Epithelial cell of esophagus (primary cell): ENCODE measurements around the gene CDC20.
A peak's percentile ranks its signal among the peaks of the same experiment; 100 is the strongest.

Source experiments
- DNase-seq: peaks from one replicate; pipeline ENCODE4 v3.0.0; 2010; ENCODE audit warnings: low read depth
- H3K4me3 ChIP-seq: 2 replicates; pipeline ENCODE4 v1.5.1; 2011; ENCODE audit warnings: mild to moderate bottlenecking, low read length, control low read depth
- TF ChIP-seq, protein P1 (sequence below): IDR thresholded peaks from 2 replicates; pipeline ENCODE4 v1.5.1; 2011; ENCODE audit warnings: low read depth, mild to moderate bottlenecking, low read length, control low read depth, inconsistent platforms; ENCODE audit not compliant: insufficient read depth; ENCODE audit errors: missing control alignments

Gene CDC20

DNA sequence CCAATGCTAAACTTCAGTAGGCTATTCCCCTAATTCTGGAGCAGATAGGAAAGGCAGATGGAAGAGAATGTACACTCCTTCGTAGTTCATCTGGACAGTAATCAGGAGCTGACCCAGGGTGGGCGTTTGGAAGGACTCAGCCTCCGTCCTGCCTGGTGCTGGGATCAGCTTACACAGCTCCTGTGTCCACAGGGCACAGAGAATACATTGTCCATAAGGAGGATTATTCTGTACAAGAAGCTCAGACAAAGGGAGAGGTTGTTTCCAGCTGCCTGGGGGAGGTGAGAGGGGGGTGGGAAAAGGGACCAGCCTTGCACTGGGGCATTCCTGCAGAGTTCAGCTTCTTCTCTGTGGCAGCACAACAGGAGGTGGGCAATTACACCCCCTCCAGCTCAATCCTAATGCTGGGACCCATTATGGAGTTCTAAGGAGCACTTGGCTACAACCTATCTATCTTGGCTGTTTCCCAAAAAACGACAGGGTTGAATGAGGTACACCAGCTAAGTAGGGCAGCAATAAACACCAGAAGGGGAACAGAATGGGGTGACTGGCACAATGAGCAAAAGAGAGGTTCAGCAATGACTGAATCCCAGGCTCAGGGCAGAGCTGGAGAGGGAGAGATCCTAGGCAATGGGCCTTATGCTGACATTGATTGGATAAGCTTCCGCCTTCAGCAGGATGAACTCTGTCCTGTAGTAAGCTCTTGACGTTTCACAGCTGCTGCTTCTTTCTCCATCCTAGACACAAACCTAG is 23.4 kb downstream of the CDC20 start:
- TF ChIP-seq, protein P1, sequence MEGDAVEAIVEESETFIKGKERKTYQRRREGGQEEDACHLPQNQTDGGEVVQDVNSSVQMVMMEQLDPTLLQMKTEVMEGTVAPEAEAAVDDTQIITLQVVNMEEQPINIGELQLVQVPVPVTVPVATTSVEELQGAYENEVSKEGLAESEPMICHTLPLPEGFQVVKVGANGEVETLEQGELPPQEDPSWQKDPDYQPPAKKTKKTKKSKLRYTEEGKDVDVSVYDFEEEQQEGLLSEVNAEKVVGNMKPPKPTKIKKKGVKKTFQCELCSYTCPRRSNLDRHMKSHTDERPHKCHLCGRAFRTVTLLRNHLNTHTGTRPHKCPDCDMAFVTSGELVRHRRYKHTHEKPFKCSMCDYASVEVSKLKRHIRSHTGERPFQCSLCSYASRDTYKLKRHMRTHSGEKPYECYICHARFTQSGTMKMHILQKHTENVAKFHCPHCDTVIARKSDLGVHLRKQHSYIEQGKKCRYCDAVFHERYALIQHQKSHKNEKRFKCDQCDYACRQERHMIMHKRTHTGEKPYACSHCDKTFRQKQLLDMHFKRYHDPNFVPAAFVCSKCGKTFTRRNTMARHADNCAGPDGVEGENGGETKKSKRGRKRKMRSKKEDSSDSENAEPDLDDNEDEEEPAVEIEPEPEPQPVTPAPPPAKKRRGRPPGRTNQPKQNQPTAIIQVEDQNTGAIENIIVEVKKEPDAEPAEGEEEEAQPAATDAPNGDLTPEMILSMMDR, result no peak
- DNase-seq, result no peak
- no peak overlapping the region for H3K4me3 ChIP-seq

DNA sequence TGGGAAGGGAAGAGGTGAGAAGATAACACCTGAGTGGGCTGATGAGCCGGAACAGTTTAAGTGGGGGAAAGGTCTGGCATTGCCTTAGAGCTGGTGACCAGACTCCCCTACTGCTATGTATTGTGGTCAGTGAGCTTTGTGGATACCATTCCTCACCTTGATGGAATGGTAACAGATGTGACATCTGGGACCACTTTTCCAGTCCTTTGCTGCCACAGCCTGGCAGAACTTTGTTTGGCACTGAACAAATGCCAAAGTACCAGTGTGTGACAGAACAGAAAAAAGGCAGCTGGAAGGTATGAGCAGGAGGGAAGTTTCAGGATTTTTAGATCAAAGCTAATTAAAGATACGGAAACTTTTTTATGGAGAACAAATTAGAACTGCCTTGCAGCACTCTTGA is 24.7 kb downstream of the CDC20 start:
- no peak for DNase-seq
- H3K4me3 ChIP-seq, result no peak overlapping the region
- TF ChIP-seq, protein P1, result peak; percentile 24

DNA sequence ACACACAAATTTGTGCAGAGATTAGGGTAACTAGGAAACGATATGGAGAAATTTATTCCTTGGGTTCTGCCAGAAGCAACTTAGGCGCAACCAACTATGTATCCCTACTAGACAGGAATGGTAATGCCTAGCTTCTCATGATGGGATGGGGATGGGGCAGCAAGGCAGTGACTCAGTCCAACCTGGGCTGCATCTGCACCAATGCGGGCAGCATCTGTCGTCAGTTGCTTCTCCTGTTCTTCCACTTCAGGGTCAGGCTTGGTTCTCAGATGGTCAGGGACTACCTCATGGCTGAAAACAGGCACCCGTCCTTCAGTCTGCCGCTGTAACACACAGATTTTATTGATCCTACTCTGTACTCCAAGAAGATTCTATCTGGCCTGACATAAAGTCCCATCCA is 27.9 kb downstream of the CDC20 start:
- no peak for DNase-seq
- TF ChIP-seq, protein P1, result no peak
- no peak overlapping the region for H3K4me3 ChIP-seq

DNA sequence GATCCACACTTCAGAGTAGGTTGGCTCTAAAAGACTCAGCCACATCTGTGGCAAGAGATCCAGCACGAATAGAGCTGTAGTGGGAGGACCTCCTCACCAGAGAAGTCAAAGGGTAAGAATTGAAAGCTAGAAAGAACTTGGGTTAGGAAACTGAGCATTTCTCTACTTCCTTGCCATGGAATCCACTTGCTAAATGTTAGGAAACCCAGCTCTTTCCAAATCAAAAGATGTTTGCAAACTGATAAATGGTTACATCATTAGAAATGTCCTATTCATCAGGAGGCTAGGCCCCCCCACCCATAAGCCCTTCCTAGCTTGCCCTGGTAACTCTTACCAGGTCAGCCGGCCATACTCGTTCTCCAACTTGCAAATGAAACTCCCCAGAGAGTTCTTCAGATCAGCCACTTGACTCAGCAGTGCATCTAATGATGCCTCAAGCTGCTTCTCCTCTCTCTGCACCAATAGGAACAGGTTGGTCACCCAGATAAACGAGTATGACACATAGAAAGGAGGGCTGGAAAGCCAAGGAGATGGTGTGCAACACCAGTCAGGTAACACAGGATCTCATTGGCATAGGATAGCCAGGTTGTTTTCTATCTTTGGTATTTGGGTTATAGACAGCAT is 29.3 kb downstream of the CDC20 start:
- H3K4me3 ChIP-seq, result peak overlapping the region; percentile 86
- TF ChIP-seq, protein P1, result no peak
- peak; percentile 93 for DNase-seq

DNA sequence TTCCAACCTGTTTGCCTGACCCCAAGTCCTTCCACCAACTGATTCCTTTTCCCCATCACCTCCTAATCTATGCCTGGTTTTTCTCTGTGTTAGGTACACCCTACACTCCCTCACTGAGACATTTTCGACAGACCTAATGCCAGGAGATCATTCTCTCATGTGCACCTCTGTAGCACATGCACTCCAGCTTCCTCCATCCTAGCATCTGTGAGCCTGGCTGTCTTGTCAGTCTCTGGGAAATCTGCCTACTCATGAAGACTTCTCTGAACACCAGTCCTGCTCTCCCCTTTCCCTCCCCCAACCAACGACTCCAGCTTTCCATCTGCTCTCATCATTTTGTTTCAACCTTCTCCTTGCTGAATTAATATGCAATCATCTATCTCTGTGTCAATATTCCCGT is 29.8 kb downstream of the CDC20 start:
- peak overlapping the region; percentile 86 for H3K4me3 ChIP-seq
- TF ChIP-seq, protein P1, result no peak
- DNase-seq, result no peak

DNA sequence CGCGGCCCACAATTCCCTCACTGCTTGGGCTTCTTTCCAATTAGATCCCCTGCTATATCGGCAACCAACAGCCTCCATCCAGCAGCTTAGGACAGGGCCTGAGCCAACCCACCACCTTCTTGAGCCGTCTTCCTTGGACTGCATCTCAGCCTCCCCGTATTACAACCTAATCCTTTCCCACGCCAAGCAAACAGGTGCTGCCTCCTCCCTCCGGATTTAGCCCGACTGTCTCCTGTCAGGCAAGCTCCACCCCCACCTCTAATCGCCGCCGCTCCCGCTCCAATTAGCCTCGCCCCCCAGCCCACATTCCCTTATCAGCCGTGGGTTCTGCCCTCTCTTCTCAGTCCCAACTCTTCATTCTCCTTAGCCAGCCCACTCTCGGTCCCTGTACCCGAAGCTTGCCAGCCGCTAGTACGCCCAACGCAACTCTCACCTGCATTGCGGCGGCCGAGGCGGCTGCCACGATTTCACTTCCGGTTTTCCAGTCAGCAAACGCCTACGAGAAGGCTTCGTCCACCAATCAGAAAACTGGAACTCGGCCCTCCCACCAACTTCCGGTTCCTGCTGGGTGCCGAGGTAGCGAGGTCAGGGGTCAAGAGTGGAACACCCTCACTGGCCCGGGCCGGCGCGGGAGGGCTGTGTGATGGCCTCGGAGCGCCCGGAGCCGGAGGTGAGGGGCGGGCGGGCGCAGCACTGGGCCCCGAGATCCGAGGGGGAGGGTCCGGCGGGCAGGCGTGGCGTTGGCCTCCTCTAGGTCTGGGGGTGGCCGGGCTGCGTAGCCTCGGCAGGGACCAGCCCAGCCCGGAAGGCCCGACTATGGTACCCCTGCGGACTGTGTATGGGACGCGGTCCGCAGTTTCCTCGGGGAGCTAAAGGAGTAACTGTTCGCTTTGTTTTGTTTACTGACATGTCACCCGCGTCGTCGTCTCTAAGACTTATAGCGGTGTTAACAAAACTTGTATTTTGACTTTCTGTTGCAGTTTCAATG is 30.8 kb downstream of the CDC20 start, which contains the start of the genes MED8 and SZT2:
TSS of gene MED8 (minus strand) at position 475 of the 988 bp plus-strand sequence. CDS start at position 439, 36 bp downstream.
TSS of gene SZT2 (plus strand) at position 574 of the 988 bp plus-strand sequence. CDS start at position 644, 70 bp downstream.
- H3K4me3 ChIP-seq, result peak within 1 kb of the TSS; percentile 86
- peak; percentile 90 for DNase-seq
- TF ChIP-seq, protein P1, result no peak
